ENCODE results near the gene ZBTB18.

ZBTB18 gene

DNA sequence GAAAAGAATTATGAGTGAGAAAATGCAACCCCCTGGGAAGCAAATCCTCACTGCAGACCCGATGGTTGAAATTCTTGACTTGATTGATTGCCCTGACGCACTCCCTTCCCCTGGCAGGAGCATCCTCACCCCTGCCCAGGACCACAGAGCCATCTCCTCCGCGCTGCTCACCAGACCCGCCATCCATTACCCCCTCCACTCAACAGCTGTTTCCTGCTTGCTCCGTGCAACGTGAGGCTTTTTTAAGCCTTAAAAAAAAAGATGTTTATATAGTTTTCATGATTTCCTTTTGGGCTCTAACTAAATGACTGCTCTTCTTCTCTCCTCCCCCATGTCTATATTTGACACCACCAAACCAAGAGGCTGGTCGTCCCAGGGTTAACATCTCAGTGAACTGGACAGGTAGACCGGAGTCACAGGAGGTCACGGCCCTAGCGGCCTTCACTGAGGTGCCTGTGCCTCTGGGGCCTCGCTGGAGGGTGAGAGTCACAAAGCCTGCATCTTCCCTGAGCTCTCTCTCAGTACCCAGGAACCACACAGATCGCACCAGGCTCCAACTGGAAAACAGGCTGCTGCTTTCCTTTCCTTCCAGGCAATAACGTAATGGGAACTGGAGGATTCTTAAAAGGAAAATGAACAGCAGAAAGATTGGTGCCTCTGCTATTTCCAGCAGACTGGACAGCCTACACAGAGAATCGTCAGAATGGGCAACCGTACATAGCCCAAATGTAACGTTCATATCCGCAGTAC, 49.8 kb downstream of the ZBTB18 start:
- Mint-ChIP-seq H3K4me3 (no peak overlapping the region), H3K4me1 (peaks cover 10% of the 10 kb centered on the region), H3K27me3 (peaks cover 74% of the 10 kb centered on the region), H3K27ac (ENCODE audit: low read depth) (no peak overlapping the region), H3K9me3 (no peaks in the 10 kb centered on the region), H3K36me3 (ENCODE audit: insufficient read depth) (no peaks in the 10 kb centered on the region)
- no peak for ATAC-seq (replicated peaks; ENCODE audit: extremely low read depth, poor library complexity, severe bottlenecking)
- DNase-seq (ENCODE audit: low spot score in 2 of 2) = no peak

DNA sequence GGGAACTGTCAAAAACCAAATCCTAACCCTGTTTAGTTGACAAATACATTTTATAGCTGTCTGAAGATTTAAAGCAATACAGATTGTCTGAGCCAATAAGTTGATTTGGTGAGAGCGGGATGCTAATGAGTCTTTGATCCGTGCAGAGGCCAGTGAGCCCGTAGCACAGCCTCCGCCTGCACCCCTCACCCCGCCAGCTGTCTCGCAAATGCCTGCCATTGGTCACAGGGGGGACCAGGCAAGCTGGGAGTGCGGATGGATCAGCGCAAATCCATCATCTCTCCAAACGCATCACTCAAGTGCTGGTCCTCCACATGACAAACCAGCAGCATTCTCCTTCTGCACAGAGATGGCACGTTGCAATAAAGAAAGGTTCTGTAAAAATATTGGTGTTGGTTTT, 51.0 kb downstream of the ZBTB18 start:
- Mint-ChIP-seq H3K27ac (ENCODE audit: low read depth) (no peak overlapping the region), H3K27me3 (peaks cover 86% of the 10 kb centered on the region), H3K4me3 (no peak overlapping the region), H3K36me3 (ENCODE audit: insufficient read depth) (no peaks in the 10 kb centered on the region), H3K4me1 (peaks cover 10% of the 10 kb centered on the region), H3K9me3 (no peaks in the 10 kb centered on the region)
- ATAC-seq (replicated peaks; ENCODE audit: extremely low read depth, poor library complexity, severe bottlenecking) = no peak
- no peak for DNase-seq (ENCODE audit: low spot score in 2 of 2)

DNA sequence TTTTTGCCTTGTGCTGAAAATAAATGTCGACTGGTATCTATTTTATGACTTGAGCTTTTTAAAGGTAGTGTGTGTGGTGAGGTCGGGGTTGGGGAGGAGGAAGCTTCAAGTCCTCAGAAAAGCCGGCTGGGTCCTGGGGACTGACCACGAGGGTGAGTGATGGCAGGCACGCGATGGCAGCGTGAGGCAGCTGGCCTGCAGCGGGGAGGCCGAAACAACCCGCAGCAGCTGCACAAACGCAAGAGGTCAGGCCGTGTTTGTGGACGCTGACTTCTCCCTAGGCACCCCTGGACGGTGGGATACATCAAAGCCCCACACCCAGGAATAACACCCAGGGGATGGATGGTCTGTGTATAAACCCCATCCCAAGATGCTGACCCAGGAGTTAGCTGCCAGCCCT, 51.4 kb downstream of the ZBTB18 start:
- Mint-ChIP-seq H3K36me3 (ENCODE audit: insufficient read depth) (no peaks in the 10 kb centered on the region), H3K4me3 (no peak overlapping the region), H3K27me3 (peaks cover 90% of the 10 kb centered on the region), H3K27ac (ENCODE audit: low read depth) (no peak overlapping the region), H3K9me3 (no peaks in the 10 kb centered on the region), H3K4me1 (peaks cover 10% of the 10 kb centered on the region)
- DNase-seq (ENCODE audit: low spot score in 2 of 2) (no peak), ATAC-seq (replicated peaks; ENCODE audit: extremely low read depth, poor library complexity, severe bottlenecking) (no peak)

DNA sequence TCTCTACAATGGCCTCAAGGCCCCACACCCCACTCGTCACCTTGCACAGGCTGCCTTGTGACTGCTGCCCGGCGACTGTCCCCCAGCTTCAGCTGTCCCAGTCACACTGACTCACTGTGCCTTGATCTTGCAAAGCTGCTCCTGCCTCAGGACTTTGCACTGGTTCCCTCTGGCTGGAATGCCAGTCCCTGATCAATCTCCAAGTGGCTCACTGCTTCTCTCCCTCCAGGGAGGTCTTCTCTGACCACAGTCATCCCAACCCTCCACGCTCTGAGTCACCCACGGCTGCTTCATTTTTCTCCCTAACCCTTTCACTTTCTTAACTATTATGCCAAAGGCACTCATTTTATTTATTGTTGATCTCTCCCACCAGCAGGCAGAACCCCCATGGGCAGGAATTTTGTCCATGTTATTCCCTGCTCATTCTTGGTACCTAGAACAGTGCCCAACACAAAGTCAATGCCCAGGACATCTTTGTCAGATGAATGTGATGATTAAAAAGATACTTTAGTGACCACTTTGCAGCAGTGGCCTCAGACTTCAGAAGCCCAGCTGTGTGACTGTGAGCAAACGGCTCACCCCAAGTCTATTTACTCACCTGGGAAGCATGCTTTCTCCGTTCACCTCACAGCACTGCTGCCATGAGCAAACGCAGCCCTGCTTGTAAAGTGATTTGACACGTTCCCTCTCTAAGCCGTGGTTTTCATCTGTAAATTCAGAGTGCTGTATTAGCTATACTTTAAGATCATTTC, 53.4 kb downstream of the ZBTB18 start:
- no peaks in the 10 kb centered on the region for H3K36me3 Mint-ChIP-seq (ENCODE audit: insufficient read depth)
- no peak overlapping the region for H3K27ac Mint-ChIP-seq (ENCODE audit: low read depth)
- H3K4me1 Mint-ChIP-seq = peaks cover 10% of the 10 kb centered on the region
- ATAC-seq (replicated peaks; ENCODE audit: extremely low read depth, poor library complexity, severe bottlenecking) = no peak
- no peak overlapping the region for H3K4me3 Mint-ChIP-seq
- DNase-seq (ENCODE audit: low spot score in 2 of 2) = no peak
- H3K27me3 Mint-ChIP-seq = peaks cover 92% of the 10 kb centered on the region
- no peaks in the 10 kb centered on the region for H3K9me3 Mint-ChIP-seq

DNA sequence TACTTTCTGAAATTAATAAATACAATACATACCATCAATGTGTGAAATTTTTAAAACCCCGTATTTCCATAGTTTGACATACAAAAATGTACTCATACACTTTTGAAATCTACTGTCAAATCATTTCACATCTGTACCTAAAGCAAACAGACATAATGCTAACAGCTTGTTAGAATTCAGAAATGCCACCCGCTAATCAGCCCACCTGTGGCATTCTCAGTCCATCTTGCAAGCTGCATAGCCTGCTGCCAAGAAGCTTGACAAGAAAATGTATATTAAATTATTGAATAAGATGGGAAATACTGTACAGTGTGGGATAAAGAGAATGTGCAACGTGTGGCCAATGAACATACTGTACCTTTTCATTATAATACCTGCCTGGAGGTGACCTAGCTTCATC, 55.1 kb downstream of the ZBTB18 start:
- Mint-ChIP-seq H3K4me3 (no peak overlapping the region), H3K9me3 (no peaks in the 10 kb centered on the region), H3K4me1 (peaks cover 3% of the 10 kb centered on the region), H3K27me3 (peaks cover 88% of the 10 kb centered on the region), H3K27ac (ENCODE audit: low read depth) (no peak overlapping the region), H3K36me3 (ENCODE audit: insufficient read depth) (no peaks in the 10 kb centered on the region)
- no peak for ATAC-seq (replicated peaks; ENCODE audit: extremely low read depth, poor library complexity, severe bottlenecking)
- DNase-seq (ENCODE audit: low spot score in 2 of 2) = no peak
